GM21528 (cell line): ENCODE measurements around the gene DNAAF5.
"Not testable (repeated sequence)": the region's sequence is repeated elsewhere in the genome, so short reads cannot be mapped to it uniquely, and the experiment has no call there.

Experiments used
- ATAC-seq: cut with Tn5 transposase; IDR thresholded peaks from one replicate; pipeline ENCODE4 v1.9.1; 2021; ENCODE audit warnings: mild to moderate bottlenecking, moderate library complexity; ENCODE audit not compliant: unreplicated experiment, low FRiP score

The DNAAF5 gene

GRCh38 chr7:729140-730000 is 2.9 kb downstream of the DNAAF5 start:
- no peak for ATAC-seq

GRCh38 chr7:730501-731439 is 4.3 kb downstream of the DNAAF5 start:
- ATAC-seq = no peak

GRCh38 chr7:731440-732085 is 5.1 kb downstream of the DNAAF5 start:
- ATAC-seq = no peak

- ATAC-seq = no peak
Observed at GRCh38 chr7:732094-732541, 5.6 kb downstream of the DNAAF5 start.

- no peak for ATAC-seq
Observed at GRCh38 chr7:732556-732955, 6.1 kb downstream of the DNAAF5 start.

GRCh38 chr7:734214-734613 is 7.7 kb downstream of the DNAAF5 start:
- ATAC-seq = no peak

- no peak for ATAC-seq
Observed at GRCh38 chr7:734808-735207, 8.3 kb downstream of the DNAAF5 start.

GRCh38 chr7:738241-738640 is 11.7 kb downstream of the DNAAF5 start:
- ATAC-seq = no peak

GRCh38 chr7:738723-739454 is 12.4 kb downstream of the DNAAF5 start:
- no peak for ATAC-seq

GRCh38 chr7:739455-739982 is 13.0 kb downstream of the DNAAF5 start:
- ATAC-seq = no peak

- no peak for ATAC-seq
Observed at GRCh38 chr7:739983-740942, 13.8 kb downstream of the DNAAF5 start.

GRCh38 chr7:741191-741671 is 14.7 kb downstream of the DNAAF5 start:
- ATAC-seq = no peak

GRCh38 chr7:741850-742249 is 15.4 kb downstream of the DNAAF5 start:
- no peak for ATAC-seq

GRCh38 chr7:742791-743190 is 16.3 kb downstream of the DNAAF5 start:
- ATAC-seq = no peak

GRCh38 chr7:743341-744127 is 17.0 kb downstream of the DNAAF5 start:
- not testable (repeated sequence) for ATAC-seq

- not testable (repeated sequence) for ATAC-seq
Observed at GRCh38 chr7:744128-744520, 17.6 kb downstream of the DNAAF5 start.

- no peak for ATAC-seq
Observed at GRCh38 chr7:744854-745430, 18.4 kb downstream of the DNAAF5 start.
